Measurements from ENCODE around the gene KCTD7.
"Not testable (repeated sequence)": the region's sequence is repeated elsewhere in the genome, so short reads cannot be mapped to it uniquely, and the experiment has no call there.

The KCTD7 gene

DNA sequence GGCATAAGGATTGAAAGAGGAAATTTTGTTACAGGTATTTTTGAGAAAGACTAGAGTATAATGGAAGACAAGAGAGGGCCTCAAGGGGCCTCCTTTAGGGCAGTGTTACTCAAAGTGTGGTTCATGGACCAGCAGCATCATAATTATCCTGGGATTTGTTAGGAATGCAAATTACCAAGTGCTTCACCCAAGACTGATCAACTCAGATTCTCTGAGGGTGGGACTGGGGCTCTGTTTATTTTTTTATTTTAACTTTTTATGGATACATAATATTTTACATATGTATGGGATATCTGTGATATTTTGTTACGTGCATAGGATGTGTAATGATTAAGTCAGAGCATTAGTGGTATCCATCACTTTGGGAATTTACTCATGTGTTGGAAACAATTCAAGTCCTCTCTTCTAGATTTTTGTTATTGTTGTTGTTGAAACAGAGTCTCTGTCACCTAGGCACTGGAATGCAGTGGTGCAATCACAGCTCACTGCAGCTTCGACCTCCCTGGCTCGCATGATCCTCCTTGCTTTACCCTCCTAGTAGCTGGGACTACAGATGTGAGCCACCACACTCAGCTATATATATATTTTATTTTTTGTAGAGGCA, 2.2 kb upstream of the KCTD7 start:
- Histone ChIP-seq H3K9me3 (replicated peaks; ENCODE audit: low read length) (no peaks in the 10 kb centered on the region), H3K9ac (ENCODE audit: low read depth, low read length) (no peak overlapping the region), H3K4me3 (ENCODE audit: low read length) (no peak overlapping the region), H3K4me2 (ENCODE audit: low read length) (no peak overlapping the region), H3K27me3 (ENCODE audit: control insufficient read depth, insufficient read depth, low read length) (no peaks in the 10 kb centered on the region), H3K36me3 (ENCODE audit: insufficient read depth, low read length) (no peaks in the 10 kb centered on the region), H3K4me1 (ENCODE audit: control insufficient read depth, insufficient read depth, low read length) (peaks cover 21% of the 10 kb centered on the region)

DNA sequence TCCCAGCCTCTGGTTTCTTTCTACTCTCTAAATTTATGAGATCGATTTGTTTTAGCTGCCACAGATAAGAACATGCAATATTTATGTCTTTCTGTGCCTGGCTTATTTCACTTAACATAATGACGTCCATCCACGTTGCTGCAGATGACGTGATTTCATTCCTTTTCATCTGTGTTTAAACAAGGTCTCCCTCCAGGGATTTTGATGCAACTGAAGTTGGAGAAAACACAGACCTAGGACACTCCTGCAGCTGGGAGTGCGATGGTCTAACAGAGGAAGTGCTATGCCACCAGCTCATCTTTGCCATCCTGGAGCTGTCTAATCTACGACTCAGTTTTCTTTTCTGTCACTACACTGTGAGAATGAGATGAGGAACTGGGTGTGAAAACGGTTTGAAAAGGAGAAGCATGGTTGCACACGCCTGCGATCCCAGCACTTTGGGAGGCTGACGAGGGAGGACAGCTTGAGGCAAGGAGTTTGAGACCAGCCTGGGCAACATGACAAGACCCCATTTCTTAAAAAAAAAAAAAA, 1.5 kb upstream of the KCTD7 start:
- no peaks in the 10 kb centered on the region for H3K9me3 ChIP-seq (replicated peaks; ENCODE audit: low read length)
- no peaks in the 10 kb centered on the region for H3K27me3 ChIP-seq (ENCODE audit: control insufficient read depth, insufficient read depth, low read length)
- no peaks in the 10 kb centered on the region for H3K36me3 ChIP-seq (ENCODE audit: insufficient read depth, low read length)
- peak overlapping the region; percentile 99 for H3K4me2 ChIP-seq (ENCODE audit: low read length)
- H3K4me1 ChIP-seq (ENCODE audit: control insufficient read depth, insufficient read depth, low read length) = peaks cover 21% of the 10 kb centered on the region
- no peak overlapping the region for H3K9ac ChIP-seq (ENCODE audit: low read depth, low read length)
- H3K4me3 ChIP-seq (ENCODE audit: low read length) = no peak overlapping the region

DNA sequence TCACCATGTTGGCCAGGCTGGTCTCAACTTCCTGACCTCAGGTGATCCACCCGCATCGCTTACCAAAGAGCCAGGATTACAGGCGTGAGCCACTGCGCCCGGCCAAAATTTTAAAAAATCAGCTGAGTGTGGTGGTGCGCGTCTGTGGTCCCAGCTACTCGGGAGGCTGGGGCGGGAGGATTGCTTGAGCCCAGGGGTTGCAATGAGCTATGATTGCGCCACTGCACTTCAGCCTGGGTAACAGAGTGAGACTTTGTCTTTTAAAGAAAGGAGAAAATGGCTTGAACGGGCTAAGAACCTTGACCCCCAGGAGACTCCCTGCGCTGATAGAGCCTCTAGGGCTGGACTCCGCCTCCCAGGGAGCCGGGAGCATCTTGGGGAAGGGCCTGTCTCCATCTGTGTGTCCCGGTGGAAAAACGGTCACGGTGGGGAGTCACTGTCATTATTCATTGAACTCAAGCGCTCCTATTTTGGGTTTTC, 760 bp upstream of the KCTD7 start:
- Histone ChIP-seq H3K4me1 (ENCODE audit: control insufficient read depth, insufficient read depth, low read length) (peaks cover 21% of the 10 kb centered on the region), H3K9ac (ENCODE audit: low read depth, low read length) (peak overlapping the region; percentile 90), H3K27me3 (ENCODE audit: control insufficient read depth, insufficient read depth, low read length) (no peaks in the 10 kb centered on the region)

DNA sequence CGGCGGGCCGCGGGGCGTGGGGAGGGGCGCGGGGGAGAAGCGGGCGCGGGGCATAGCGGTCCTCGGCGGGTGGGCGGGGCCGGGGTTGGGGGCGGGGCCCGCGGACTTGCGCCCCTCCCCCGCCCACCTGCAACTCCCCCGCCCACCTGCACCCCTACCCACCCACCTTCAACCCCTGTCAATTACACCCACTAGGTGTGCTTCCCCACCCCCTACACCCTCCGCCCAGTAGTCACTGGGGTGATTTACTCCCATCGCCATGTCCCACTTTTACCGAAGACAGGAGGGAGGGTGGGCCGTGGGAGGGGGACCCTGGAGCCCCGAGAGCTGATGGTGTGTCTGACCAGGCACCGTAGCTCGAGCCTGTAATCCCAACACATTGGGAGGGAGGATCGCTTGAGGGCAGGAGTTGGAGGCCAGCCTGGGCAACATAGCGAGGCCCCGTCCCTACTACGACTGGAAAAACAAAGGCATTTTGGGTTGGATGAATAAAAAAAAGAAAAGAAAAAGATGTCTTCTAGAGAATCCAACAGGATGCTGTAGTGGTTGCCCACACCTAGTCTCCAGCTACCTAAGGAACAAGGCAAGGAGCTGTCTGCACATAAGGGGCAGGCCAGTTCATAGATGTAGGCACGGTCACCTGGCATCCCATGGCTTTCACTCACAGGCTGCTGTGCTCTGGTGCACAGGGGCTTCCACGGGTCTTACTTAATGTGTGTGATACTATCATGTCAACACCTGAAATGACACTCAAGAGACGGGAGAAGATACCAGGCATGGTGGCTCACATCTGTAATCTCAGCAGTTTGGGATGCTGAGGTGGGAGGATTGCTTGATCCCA, 761 bp downstream of the KCTD7 start:
- peaks cover 8% of the 10 kb centered on the region for H3K36me3 ChIP-seq (ENCODE audit: insufficient read depth, low read length)
- H3K4me3 ChIP-seq (ENCODE audit: low read length) = peak overlapping the region; percentile 80
- H3K27me3 ChIP-seq (ENCODE audit: control insufficient read depth, insufficient read depth, low read length) = no peaks in the 10 kb centered on the region
- H3K9ac ChIP-seq (ENCODE audit: low read depth, low read length) = peak overlapping the region; percentile 66
- peaks cover 21% of the 10 kb centered on the region for H3K4me1 ChIP-seq (ENCODE audit: control insufficient read depth, insufficient read depth, low read length)
- no peaks in the 10 kb centered on the region for H3K9me3 ChIP-seq (replicated peaks; ENCODE audit: low read length)
- peak overlapping the region; percentile 88 for H3K4me2 ChIP-seq (ENCODE audit: low read length)

More for the DNA sequence above, 760 bp upstream of the KCTD7 start:
- peak overlapping the region; percentile 99 for H3K4me2 ChIP-seq (ENCODE audit: low read length)
- peak overlapping the region; percentile 86 for H3K4me3 ChIP-seq (ENCODE audit: low read length)
- H3K9me3 ChIP-seq (replicated peaks; ENCODE audit: low read length) = no peaks in the 10 kb centered on the region
- H3K36me3 ChIP-seq (ENCODE audit: insufficient read depth, low read length) = no peaks in the 10 kb centered on the region

DNA sequence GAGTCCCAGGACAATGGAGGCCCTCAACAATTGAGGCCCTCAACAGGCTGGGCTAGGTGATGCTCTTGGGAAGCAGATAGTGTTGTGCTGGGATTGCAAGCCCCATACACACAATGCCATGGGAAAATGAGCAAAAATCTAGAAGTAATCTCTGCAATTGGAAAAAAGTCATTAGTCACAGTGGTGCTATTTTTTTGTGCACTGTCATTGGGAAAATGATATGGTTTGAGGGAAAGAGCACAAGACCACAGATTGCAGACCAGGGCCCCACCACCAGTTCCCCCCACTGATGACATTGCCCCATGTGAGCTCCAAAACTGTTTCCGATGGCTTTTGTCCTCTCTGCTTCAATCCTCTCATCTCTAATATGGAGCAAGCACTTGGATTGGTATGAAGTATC, 1.9 kb downstream of the KCTD7 start:
- Histone ChIP-seq H3K4me1 (ENCODE audit: control insufficient read depth, insufficient read depth, low read length) (peaks cover 21% of the 10 kb centered on the region), H3K27me3 (ENCODE audit: control insufficient read depth, insufficient read depth, low read length) (no peaks in the 10 kb centered on the region), H3K9ac (ENCODE audit: low read depth, low read length) (no peak overlapping the region), H3K36me3 (ENCODE audit: insufficient read depth, low read length) (peaks cover 8% of the 10 kb centered on the region), H3K9me3 (replicated peaks; ENCODE audit: low read length) (no peaks in the 10 kb centered on the region), H3K4me2 (ENCODE audit: low read length) (no peak overlapping the region), H3K4me3 (ENCODE audit: low read length) (no peak overlapping the region)

- peaks cover 8% of the 10 kb centered on the region for H3K36me3 ChIP-seq (ENCODE audit: insufficient read depth, low read length)
- H3K9ac ChIP-seq (ENCODE audit: low read depth, low read length) = no peak overlapping the region
- H3K9me3 ChIP-seq (replicated peaks; ENCODE audit: low read length) = no peaks in the 10 kb centered on the region
- no peaks in the 10 kb centered on the region for H3K27me3 ChIP-seq (ENCODE audit: control insufficient read depth, insufficient read depth, low read length)
- H3K4me1 ChIP-seq (ENCODE audit: control insufficient read depth, insufficient read depth, low read length) = peaks cover 25% of the 10 kb centered on the region
- no peak overlapping the region for H3K4me2 ChIP-seq (ENCODE audit: low read length)
- H3K4me3 ChIP-seq (ENCODE audit: low read length) = no peak overlapping the region
Measured at GRCh38 chr7:66631471-66631870, 2.8 kb downstream of the KCTD7 start.

DNA sequence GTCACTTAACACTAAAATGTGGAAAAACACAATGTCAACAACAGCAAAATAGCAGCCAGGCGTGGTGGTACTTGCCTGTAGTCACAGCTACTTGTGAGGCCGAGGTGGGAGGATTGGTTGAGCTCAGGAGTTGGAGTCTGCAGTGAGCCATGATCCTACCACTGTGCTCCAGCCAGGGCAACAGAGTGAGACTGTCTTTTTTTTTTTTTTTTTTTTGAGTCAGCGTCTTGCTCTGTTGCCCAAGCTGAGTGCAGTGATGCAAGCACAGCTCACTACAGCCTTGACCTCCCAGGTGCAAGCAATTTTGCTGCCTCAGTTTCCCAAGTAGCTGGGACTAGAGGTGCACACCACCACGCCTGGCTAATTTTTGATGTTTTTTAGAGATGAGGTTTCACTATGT, 6.1 kb downstream of the KCTD7 start:
- Histone ChIP-seq H3K4me1 (ENCODE audit: control insufficient read depth, insufficient read depth, low read length) (peaks cover 10% of the 10 kb centered on the region), H3K27me3 (ENCODE audit: control insufficient read depth, insufficient read depth, low read length) (no peaks in the 10 kb centered on the region)

GRCh38 chr7:66635322-66635981, 6.8 kb downstream of the KCTD7 start:
- not testable (repeated sequence) for H3K4me3 ChIP-seq (ENCODE audit: low read length); H3K9ac ChIP-seq (ENCODE audit: low read depth, low read length); H3K9me3 ChIP-seq (replicated peaks; ENCODE audit: low read length); H3K27me3 ChIP-seq (ENCODE audit: control insufficient read depth, insufficient read depth, low read length); H3K4me2 ChIP-seq (ENCODE audit: low read length); H3K4me1 ChIP-seq (ENCODE audit: control insufficient read depth, insufficient read depth, low read length)
- peaks cover 38% of the 10 kb centered on the region for H3K36me3 ChIP-seq (ENCODE audit: insufficient read depth, low read length)

More for the DNA sequence above, 6.1 kb downstream of the KCTD7 start:
- Histone ChIP-seq H3K36me3 (ENCODE audit: insufficient read depth, low read length) (peaks cover 32% of the 10 kb centered on the region), H3K4me3 (ENCODE audit: low read length) (no peak overlapping the region), H3K9me3 (replicated peaks; ENCODE audit: low read length) (no peaks in the 10 kb centered on the region), H3K4me2 (ENCODE audit: low read length) (no peak overlapping the region), H3K9ac (ENCODE audit: low read depth, low read length) (no peak overlapping the region)

DNA sequence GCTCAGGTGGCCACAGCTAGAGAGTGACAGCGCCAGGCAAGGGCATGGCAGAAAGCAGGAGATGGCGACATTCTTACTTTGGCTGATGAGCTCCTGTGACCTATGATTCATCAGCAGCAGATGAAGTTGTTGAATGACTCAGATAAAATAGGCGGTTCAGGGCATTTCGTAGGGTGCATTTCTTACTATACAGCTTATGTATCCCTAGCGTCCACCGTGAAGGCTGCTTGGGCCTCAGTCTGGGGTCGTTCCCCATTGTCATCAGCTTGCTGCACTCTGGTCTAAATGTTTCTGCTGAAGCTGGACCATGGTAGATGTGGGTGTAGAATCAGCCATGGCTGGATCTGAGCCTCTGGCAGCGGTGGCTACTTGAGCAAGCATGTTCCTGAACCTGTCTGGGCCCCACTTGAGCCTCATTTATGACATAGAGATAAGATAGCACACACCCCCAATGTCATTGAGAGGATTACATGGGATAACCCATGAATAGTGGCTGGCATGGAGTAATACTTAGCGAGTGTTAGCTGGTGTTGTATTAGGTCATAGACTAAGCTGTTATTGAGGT, 7.4 kb downstream of the KCTD7 start:
- not testable (repeated sequence) for H3K4me1 ChIP-seq (ENCODE audit: control insufficient read depth, insufficient read depth, low read length); H3K9ac ChIP-seq (ENCODE audit: low read depth, low read length); H3K4me3 ChIP-seq (ENCODE audit: low read length); H3K9me3 ChIP-seq (replicated peaks; ENCODE audit: low read length); H3K27me3 ChIP-seq (ENCODE audit: control insufficient read depth, insufficient read depth, low read length)
- peaks cover 42% of the 10 kb centered on the region for H3K36me3 ChIP-seq (ENCODE audit: insufficient read depth, low read length)
- peak overlapping the region; percentile 48 for H3K4me2 ChIP-seq (ENCODE audit: low read length)

DNA sequence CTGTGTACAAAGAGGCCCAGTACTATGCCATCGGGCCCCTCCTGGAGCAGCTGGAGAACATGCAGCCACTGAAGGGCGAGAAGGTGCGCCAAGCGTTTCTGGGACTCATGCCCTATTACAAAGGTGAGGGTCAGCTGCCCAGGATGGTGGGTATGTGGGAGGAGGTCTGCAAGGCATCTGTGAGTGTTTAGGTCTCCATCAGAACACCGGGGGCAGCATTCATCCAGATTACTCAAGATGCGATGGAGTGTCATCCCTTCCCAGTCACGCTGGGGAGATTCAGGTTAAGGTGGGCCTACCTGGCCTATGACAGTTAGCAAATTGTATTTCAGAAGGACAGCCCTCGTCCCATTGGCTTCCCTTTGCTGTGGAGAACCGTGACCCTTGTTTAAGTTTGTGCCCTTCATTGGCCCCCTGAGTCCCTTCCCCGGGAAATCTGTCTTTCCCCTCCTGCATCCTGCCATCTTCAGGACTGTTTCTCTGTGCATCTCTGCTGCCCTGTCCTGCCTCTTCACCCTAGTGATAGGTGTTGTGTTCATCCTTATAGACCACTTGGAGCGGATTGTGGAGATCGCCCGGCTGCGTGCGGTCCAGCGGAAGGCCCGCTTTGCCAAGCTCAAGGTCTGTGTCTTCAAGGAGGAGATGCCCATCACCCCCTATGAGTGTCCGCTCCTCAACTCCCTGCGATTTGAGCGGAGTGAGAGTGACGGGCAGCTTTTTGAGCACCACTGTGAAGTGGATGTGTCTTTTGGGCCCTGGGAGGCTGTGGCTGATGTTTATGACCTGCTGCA, 9.8 kb downstream of the KCTD7 start:
- Histone ChIP-seq H3K9ac (ENCODE audit: low read depth, low read length) (no peak overlapping the region), H3K4me3 (ENCODE audit: low read length) (no peak overlapping the region), H3K4me1 (ENCODE audit: control insufficient read depth, insufficient read depth, low read length) (peaks cover 7% of the 10 kb centered on the region), H3K4me2 (ENCODE audit: low read length) (no peak overlapping the region), H3K27me3 (ENCODE audit: control insufficient read depth, insufficient read depth, low read length) (no peaks in the 10 kb centered on the region), H3K36me3 (ENCODE audit: insufficient read depth, low read length) (peaks cover 54% of the 10 kb centered on the region), H3K9me3 (replicated peaks; ENCODE audit: low read length) (no peaks in the 10 kb centered on the region)

All from skeletal muscle satellite cell (primary cell).